ENCODE results near the gene NKD1.

The NKD1 gene

GRCh38 chr16:50635505-50636392, 87.6 kb downstream of the NKD1 start:
- no peak for TF ChIP-seq EZH2phosphoT487 (IDR thresholded peaks at IDR 0.05; ENCODE audit: low read length)
- no peak for TF ChIP-seq EZH2 (optimal IDR thresholded peaks at IDR 0.05; ENCODE audit: low read depth, low read length)
- TF ChIP-seq CTCF (IDR thresholded peaks at IDR 0.05; ENCODE audit: low read length), result no peak
- H2AFZ ChIP-seq (ENCODE audit: low read length), result 0 out of 2 replicates have a peak overlapping the region, but pooled peaks have one; percentile 5

GRCh38 chr16:50636753-50637374, 88.7 kb downstream of the NKD1 start:
- Histone ChIP-seq H3K4me3 (ENCODE audit: low read length) (no peak overlapping the region), H3K4me2 (ENCODE audit: low read depth, low read length) (no peak overlapping the region), H3K79me2 (ENCODE audit: low read length) (no peaks in the 10 kb centered on the region), H2AFZ (ENCODE audit: low read length) (no peak overlapping the region), H4K20me1 (ENCODE audit: insufficient read depth, low read length) (no peaks in the 10 kb centered on the region), H3K36me3 (replicated peaks; ENCODE audit: insufficient read depth, low read length) (no peaks in the 10 kb centered on the region), H3K27me3 (replicated peaks; ENCODE audit: insufficient read depth, low read length) (no peaks in the 10 kb centered on the region), H3K9ac (ENCODE audit: low read length) (no peak overlapping the region), H3K4me1 (ENCODE audit: low read length) (no peaks in the 10 kb centered on the region), H3K27ac (ENCODE audit: low read length) (no peak overlapping the region), H3K9me2 (replicated peaks; ENCODE audit: insufficient read depth, low read length) (no peaks in the 10 kb centered on the region), H3K9me3 (replicated peaks; ENCODE audit: insufficient read depth, low read length) (no peaks in the 10 kb centered on the region), H3F3A (ENCODE audit: insufficient read depth, low read length) (no peaks in the 10 kb centered on the region)
- TF ChIP-seq CTCF (IDR thresholded peaks at IDR 0.05; ENCODE audit: low read length), result no peak
- TF ChIP-seq EZH2phosphoT487 (IDR thresholded peaks at IDR 0.05; ENCODE audit: low read length), result no peak
- TF ChIP-seq EZH2 (optimal IDR thresholded peaks at IDR 0.05; ENCODE audit: low read depth, low read length), result no peak
- DNase-seq, result no peak

More at GRCh38 chr16:50635505-50636392, 87.6 kb downstream of the NKD1 start:
- no peaks in the 10 kb centered on the region for H3K79me2 ChIP-seq (ENCODE audit: low read length)
- H3K4me1 ChIP-seq (ENCODE audit: low read length), result no peaks in the 10 kb centered on the region
- H3K27me3 ChIP-seq (replicated peaks; ENCODE audit: insufficient read depth, low read length), result no peaks in the 10 kb centered on the region
- H3K4me2 ChIP-seq (ENCODE audit: low read depth, low read length), result no peak overlapping the region
- H3K9me2 ChIP-seq (replicated peaks; ENCODE audit: insufficient read depth, low read length), result no peaks in the 10 kb centered on the region
- H3K9me3 ChIP-seq (replicated peaks; ENCODE audit: insufficient read depth, low read length), result no peaks in the 10 kb centered on the region
- H3K4me3 ChIP-seq (ENCODE audit: low read length), result no peak overlapping the region
- no peak overlapping the region for H3K27ac ChIP-seq (ENCODE audit: low read length)
- H4K20me1 ChIP-seq (ENCODE audit: insufficient read depth, low read length), result no peaks in the 10 kb centered on the region
- DNase-seq, result no peak
- H3K9ac ChIP-seq (ENCODE audit: low read length), result no peak overlapping the region
- H3F3A ChIP-seq (ENCODE audit: insufficient read depth, low read length), result no peaks in the 10 kb centered on the region
- no peaks in the 10 kb centered on the region for H3K36me3 ChIP-seq (replicated peaks; ENCODE audit: insufficient read depth, low read length)

- Histone ChIP-seq H3F3A (ENCODE audit: insufficient read depth, low read length) (no peaks in the 10 kb centered on the region), H3K27me3 (replicated peaks; ENCODE audit: insufficient read depth, low read length) (no peaks in the 10 kb centered on the region)
- DNase-seq, result no peak
Observed at GRCh38 chr16:50637716-50638602, 89.8 kb downstream of the NKD1 start.

More at GRCh38 chr16:50637716-50638602, 89.8 kb downstream of the NKD1 start:
- Histone ChIP-seq H3K4me3 (ENCODE audit: low read length) (no peak overlapping the region), H3K4me1 (ENCODE audit: low read length) (no peaks in the 10 kb centered on the region), H3K9ac (ENCODE audit: low read length) (no peak overlapping the region), H3K79me2 (ENCODE audit: low read length) (no peaks in the 10 kb centered on the region), H3K36me3 (replicated peaks; ENCODE audit: insufficient read depth, low read length) (no peaks in the 10 kb centered on the region), H3K27ac (ENCODE audit: low read length) (no peak overlapping the region), H3K9me2 (replicated peaks; ENCODE audit: insufficient read depth, low read length) (no peaks in the 10 kb centered on the region), H3K9me3 (replicated peaks; ENCODE audit: insufficient read depth, low read length) (no peaks in the 10 kb centered on the region), H3K4me2 (ENCODE audit: low read depth, low read length) (no peak overlapping the region), H2AFZ (ENCODE audit: low read length) (no peak overlapping the region), H4K20me1 (ENCODE audit: insufficient read depth, low read length) (no peaks in the 10 kb centered on the region)
- TF ChIP-seq EZH2 (optimal IDR thresholded peaks at IDR 0.05; ENCODE audit: low read depth, low read length), result no peak
- TF ChIP-seq CTCF (IDR thresholded peaks at IDR 0.05; ENCODE audit: low read length), result no peak
- no peak for TF ChIP-seq EZH2phosphoT487 (IDR thresholded peaks at IDR 0.05; ENCODE audit: low read length)

Measured in MM.1S (cell line).